Measurements from ENCODE around the gene GRID2.

- TF ChIP-seq POLR2AphosphoS5 (IDR thresholded peaks at IDR 0.05; ENCODE audit: low read depth, low read length) (no peak), POLR2A (IDR thresholded peaks at IDR 0.05; ENCODE audit: low read depth, low read length) (no peak), TAF1 (IDR thresholded peaks at IDR 0.05; ENCODE audit: borderline replicate concordance, low read depth, low read length) (no peak)
Observed at GRCh38 chr4:92970996-92971395, 667.2 kb downstream of the GRID2 start.
